ENCODE results near the gene MAP3K10.

DNA sequence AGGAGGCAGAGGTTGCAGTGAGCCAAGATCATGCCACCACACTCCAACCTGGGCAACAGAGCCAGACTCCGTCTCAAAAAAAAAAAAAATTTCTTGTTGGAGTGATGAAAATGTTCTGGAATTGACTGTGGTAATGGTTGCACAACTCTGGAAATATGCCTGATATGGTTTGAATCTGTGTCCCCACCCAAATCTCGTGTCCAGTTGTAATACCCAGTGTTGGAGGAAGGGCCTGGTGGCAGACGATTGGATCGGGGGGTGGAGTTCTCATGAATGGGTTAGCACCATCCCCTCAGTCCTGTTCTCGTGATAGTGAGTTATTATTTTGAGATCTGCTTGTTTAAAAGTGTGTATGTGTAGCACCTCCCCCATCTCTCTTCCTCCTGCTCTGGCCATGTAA lies 41.1 kb upstream of the MAP3K10 start:
- TF ChIP-seq, protein P1, sequence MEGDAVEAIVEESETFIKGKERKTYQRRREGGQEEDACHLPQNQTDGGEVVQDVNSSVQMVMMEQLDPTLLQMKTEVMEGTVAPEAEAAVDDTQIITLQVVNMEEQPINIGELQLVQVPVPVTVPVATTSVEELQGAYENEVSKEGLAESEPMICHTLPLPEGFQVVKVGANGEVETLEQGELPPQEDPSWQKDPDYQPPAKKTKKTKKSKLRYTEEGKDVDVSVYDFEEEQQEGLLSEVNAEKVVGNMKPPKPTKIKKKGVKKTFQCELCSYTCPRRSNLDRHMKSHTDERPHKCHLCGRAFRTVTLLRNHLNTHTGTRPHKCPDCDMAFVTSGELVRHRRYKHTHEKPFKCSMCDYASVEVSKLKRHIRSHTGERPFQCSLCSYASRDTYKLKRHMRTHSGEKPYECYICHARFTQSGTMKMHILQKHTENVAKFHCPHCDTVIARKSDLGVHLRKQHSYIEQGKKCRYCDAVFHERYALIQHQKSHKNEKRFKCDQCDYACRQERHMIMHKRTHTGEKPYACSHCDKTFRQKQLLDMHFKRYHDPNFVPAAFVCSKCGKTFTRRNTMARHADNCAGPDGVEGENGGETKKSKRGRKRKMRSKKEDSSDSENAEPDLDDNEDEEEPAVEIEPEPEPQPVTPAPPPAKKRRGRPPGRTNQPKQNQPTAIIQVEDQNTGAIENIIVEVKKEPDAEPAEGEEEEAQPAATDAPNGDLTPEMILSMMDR (IDR thresholded peaks at IDR 0.05) = no peak
- no peak for TF ChIP-seq POLR2AphosphoS5 (IDR thresholded peaks at IDR 0.05)

Measured in sigmoid colon (tissue), 4 donors.